NCI-H128 (cell line): ENCODE measurements around the gene BTN3A1.
A peak's percentile ranks its signal among the peaks of the same experiment; 100 is the strongest.
"Not testable (repeated sequence)": the region's sequence is repeated elsewhere in the genome, so short reads cannot be mapped to it uniquely, and the experiment has no call there.

Source experiments
- DNase-seq: peaks from one replicate; lab custom pipeline; 2025; ENCODE audit not compliant: unreplicated experiment; lab: John Stamatoyannopoulos, UW

Gene BTN3A1

DNA sequence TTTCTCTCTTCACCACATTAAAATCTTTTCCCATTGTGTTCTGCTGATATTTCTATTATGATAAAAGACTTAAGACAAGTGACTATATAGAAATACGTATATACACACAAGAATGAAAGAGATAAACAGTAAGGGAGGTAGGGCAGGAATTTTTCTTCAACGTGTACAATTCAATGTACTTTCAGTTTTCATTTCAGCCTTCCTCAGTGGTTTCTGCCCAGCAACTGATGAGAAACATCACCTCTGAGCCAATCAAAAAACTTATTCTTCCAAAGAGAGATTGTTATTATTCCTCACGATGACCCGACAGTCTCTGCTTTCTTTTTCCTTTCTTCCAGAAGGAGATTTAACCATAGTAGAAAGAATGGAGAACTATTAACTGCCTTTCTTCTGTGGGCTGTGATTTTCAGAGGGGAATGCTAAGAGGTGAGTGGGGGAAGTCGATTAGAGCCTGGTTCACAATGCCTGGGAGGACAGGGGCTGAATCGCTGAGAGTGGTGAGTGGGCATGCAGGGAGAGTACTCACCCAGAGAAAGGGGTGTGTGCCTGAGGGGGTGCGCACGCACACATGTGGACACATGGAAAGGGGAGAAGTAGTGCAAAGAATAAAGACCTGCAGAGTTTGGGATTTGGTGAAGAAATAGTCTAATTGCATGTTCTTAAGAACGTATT lies at the start of gene BTN3A1:
TSS of gene BTN3A1 (plus strand) at position 289 of the 672 bp plus-strand sequence. CDS start 3,289 bp downstream, outside the sequence.
- DNase-seq = peak; percentile 43

DNA sequence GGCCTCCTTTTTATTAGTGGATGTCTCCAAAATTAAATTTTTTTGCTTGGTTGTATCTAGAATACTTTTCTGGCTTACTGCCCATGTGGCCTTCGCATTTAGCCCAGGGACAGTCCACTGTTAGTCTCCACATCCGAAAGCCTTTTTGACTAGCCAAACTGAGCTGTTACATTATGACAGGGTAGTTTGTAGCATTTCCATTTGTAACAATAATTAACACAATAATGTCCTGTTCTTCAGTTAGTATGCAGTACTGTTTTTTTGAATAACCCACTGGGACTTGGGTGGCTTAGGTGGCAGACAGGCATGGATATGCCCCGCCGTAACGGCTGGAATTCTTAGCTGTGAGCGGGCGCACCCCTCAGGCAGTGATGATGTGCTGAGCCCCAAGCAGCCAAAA lies 49.8 kb upstream of the BTN3A1 start:
- no peak for DNase-seq

- DNase-seq = no peak
Measured at GRCh38 chr6:26354162-26354561, 47.9 kb upstream of the BTN3A1 start.

DNA sequence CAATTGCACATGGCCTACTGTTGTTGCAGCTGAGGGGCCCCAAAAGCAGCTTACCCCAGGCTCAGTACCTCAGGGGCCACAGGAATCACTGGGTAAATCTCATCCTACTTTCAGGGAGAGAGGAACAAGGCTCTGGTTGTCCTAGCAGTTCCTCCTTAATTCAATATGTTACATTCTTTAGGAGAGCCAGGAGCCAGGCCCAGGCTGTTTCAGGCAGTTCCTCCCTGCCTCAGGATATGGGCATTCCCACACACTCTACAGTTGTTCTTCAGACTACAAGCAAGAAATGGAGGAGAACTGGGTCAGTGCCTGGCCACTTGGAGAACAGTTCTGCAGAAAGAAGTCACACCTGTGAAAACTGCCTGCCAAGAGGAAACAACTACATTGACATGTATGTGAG lies 46.7 kb upstream of the BTN3A1 start:
- no peak for DNase-seq

- not testable (repeated sequence) for DNase-seq
Measured at GRCh38 chr6:26357543-26357942, 44.5 kb upstream of the BTN3A1 start.

- DNase-seq = no peak
Measured at GRCh38 chr6:26358511-26358981, 43.5 kb upstream of the BTN3A1 start.

DNA sequence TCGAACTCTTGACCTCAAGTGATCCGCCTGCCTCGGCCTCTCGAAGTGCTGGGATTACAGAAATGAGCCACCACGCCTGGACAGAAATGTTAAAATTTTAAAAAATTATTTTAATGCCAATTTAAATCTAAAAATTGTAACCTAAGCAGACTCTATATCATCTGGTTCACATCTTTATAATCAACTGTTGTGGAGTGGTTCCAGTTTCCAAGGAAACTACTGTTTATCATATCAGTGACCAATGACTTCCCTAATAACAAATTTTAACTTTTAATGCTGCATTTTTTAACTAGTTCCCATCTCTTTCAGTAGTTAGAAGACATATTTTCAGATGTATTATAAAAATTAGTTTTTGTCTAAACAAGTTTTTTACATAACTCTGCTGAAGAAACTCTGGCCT lies 42.3 kb upstream of the BTN3A1 start:
- no peak for DNase-seq

DNA sequence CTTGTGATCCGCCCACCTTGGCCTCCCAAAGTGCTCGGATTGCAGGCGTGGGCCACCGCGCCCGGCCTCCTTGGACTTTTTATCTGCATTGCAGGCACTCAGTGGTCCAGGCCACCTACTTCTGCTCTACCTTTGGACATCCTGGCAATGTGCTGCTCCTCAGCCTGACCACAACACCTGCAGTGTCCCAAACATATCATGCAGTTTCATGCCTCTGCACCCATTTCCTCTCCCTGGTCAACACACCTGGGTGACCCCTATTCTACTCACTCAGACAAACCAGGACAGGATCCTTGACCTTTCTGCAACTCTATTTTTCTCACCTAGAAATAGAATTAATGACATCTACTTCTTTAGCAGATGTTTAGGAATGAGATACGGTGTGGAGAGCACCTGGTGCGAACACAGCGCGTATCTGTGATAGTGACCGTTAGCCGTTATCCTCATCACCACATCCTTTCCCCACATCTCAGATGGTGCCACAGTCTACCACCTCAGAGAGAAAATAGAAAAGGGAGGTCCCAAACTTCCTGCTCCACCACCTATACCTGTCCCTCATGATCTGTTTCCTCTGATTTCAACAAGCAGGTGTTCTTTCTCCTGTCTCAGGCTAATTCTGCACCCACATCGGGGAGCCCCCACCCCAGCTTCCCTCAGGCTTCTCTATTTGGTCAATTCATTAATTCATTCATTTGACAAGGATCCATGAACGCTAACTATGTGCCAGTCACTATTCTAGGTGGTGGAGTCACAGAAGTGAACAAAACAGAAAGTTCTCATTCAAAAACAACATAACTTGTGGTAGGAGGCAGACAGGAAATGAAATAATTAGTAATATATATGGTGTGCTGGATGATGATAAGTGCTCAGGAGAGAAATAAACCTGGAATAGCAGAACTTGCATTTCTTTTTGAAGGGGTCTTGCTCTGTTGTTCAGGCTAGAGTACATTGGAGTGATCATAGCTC lies 41.3 kb upstream of the BTN3A1 start:
- DNase-seq = no peak

DNA sequence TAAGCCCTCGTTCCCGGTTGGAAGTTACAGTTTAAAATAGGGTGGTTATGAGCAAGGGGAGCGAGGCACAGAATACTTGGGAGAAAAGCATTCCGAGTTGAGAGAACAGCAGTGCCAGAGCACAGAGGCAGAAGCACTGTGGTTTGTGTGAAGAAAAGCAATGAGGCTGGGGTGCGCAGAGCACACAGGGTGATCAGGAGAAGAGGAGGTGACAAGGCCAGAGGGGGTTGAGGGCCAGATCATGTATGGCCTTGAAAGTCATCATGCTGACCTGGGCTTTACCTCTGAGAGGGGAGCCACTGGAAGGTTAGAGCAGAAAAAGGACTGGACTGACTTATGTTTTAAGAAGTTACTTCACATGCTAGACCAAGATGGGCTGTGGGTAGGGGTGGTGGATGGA lies 40.5 kb upstream of the BTN3A1 start:
- no peak for DNase-seq

- DNase-seq = no peak
Measured at GRCh38 chr6:26362093-26362835, 39.8 kb upstream of the BTN3A1 start.

DNA sequence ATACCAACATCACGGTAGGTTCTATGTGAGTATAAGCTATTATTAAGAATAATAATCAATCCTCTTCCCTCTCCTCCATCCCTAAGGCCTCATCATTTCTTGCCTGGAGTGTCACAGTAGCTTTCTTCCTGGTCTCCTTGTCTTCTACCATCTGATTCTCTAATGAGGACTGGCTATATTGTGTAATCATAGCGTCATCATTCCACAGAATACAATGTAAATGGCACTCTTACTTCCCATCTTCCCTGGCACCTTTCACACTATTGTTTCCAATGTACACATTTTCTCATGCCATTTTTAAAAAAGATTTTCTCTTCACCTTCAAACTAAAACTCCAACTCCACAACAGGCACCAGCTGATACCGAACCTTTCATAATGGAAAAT lies 39.2 kb upstream of the BTN3A1 start:
- no peak for DNase-seq

GRCh38 chr6:26363882-26364701 lies 38.0 kb upstream of the BTN3A1 start:
- no peak for DNase-seq

- DNase-seq = no peak
Measured at GRCh38 chr6:26365633-26365995, 36.5 kb upstream of the BTN3A1 start.

DNA sequence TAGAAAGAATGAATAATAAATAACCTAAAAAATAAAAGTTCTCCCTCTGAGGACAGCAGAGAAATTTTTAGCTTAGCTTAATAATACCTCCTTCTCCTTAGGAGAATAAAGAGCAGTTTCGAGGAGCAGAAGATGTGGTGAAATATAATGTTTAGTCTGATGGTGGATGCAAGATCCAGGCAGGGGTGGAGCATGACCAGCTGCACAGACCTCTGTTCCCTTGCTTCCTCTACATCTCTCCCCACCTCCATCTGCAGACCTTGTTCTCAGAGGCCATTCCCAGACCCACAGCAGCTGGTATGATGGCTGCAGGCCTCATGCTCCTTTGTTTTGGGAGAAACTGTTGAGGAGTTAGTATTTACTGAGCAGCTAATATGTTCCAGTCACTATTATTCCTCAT lies 35.6 kb upstream of the BTN3A1 start:
- no peak for DNase-seq

- DNase-seq = no peak
Measured at GRCh38 chr6:26367114-26367513, 35.0 kb upstream of the BTN3A1 start.

DNA sequence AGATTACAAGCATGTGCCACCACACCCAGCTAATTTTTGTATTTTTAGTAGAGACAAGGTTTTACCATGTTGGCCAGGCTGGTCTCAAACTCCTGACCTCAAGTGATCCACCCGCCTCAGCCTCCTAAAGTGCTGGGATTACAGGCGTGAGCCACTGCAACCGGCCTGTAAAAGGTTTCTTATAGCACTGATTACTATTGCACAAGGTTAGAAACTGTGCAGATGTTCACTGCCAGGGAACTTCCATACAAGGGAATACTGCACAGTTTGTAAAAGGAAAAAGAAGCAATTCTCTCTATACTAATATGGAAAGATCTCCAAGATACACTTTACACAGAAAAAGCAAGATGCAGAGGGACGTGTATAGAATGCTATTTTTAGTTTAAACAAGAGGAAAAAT lies 30.3 kb upstream of the BTN3A1 start:
- not testable (repeated sequence) for DNase-seq

- DNase-seq = no peak
Measured at GRCh38 chr6:26372308-26373144, 29.5 kb upstream of the BTN3A1 start.

DNA sequence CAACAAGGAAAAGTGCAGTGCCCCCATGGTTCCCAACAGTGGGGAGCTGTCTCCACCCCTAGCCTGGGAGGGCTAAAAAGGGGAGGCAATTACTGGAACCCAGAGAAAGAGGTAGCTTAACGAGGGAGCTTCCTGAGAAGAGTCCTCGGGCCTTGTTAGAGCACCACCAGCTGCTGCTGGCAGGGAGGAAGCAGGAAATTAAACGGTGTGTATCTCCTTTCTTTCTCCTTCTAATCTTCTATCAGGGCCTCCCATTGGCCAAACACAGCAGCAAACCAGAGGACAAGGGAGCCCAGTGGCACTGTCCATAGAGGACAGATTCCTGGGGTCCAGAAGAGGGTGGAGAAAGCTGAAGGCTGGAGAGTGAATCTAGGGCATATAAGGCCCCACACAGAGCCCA lies 26.8 kb upstream of the BTN3A1 start:
- DNase-seq = no peak

DNA sequence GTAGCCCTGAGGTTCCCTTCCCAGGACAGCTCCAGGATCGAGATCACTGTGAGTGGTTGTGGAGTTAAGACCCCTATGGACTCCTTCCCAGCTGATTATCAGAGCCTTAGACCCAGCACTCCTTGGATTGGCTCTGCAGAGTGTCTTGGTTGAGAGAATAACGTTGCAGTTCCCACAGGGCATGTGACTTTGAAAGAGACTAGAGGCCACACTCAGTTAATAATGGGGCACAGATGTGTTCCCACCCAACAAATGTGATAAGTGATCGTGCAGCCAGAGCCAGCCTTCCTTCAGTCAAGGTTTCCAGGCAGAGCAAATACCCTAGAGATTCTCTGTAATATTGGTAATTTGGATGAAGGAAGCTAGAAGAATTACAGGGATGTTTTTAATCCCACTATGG lies 24.4 kb upstream of the BTN3A1 start:
- DNase-seq = no peak

- not testable (repeated sequence) for DNase-seq
Measured at GRCh38 chr6:26378143-26378542, 23.9 kb upstream of the BTN3A1 start.
